Tibial nerve (tissue), 4 donors: ENCODE measurements around the gene PPT2.

Source experiments
- CTCF ChIP-seq, 5 experiments: fragments of 200-600 bp in 3 of 5; fragments of 450-650 bp in 2 of 5; sonication (generic) in 3 of 5; IDR thresholded peaks; one replicate each; pipeline ENCODE4 v1.5.1; 2016 to 2019; ENCODE audit warnings: antibody characterized with exemption in 5 of 5, mild to moderate bottlenecking in 3 of 5, moderate library complexity in 2 of 5
- EP300 ChIP-seq, 2 donors: sonication (generic); formaldehyde crosslinking; IDR thresholded peaks; one replicate each; pipeline ENCODE4 v1.6.1; 2017; ENCODE audit warnings: antibody characterized with exemption in 2 of 2, mild to moderate bottlenecking in 1 of 2
- POLR2A ChIP-seq, 2 donors: fragments of 450-650 bp; IDR thresholded peaks; one replicate each; pipeline ENCODE4 v1.6.1; 2017; ENCODE audit warnings: antibody characterized with exemption in 2 of 2, mild to moderate bottlenecking in 2 of 2, moderate library complexity in 2 of 2

- TF ChIP-seq CTCF (IDR thresholded peaks at IDR 0.05) = no peak
- TF ChIP-seq POLR2A (IDR thresholded peaks at IDR 0.05) = no peak
- TF ChIP-seq EP300 (IDR thresholded peaks at IDR 0.05) = no peak
Measured at GRCh38 chr6:32148289-32149091, 5.5 kb upstream of the PPT2 start.
